Measurements from ENCODE around the gene WNK2.
A peak's percentile ranks its signal among the peaks of the same experiment; 100 is the strongest.

WNK2 gene

GRCh38 chr9:93296889-93297480, 113.0 kb downstream of the WNK2 start:
- DNase-seq = no peak

GRCh38 chr9:93297659-93298497, 113.9 kb downstream of the WNK2 start:
- no peak for DNase-seq

- no peak for DNase-seq
Measured at GRCh38 chr9:93298498-93299417, 114.8 kb downstream of the WNK2 start.

GRCh38 chr9:93299418-93300174, 115.7 kb downstream of the WNK2 start:
- DNase-seq = no peak

- no peak for DNase-seq
Measured at GRCh38 chr9:93300175-93300572, 116.2 kb downstream of the WNK2 start.

- DNase-seq = no peak
Measured at GRCh38 chr9:93300585-93301081, 116.7 kb downstream of the WNK2 start.

GRCh38 chr9:93301291-93301811, 117.4 kb downstream of the WNK2 start:
- DNase-seq = no peak

- no peak for DNase-seq
Measured at GRCh38 chr9:93301911-93302541, 118.1 kb downstream of the WNK2 start.

- peak; percentile 32 for DNase-seq
Measured at GRCh38 chr9:93302586-93303257, 118.8 kb downstream of the WNK2 start.

- no peak for DNase-seq
Measured at GRCh38 chr9:93303258-93303771, 119.4 kb downstream of the WNK2 start.

GRCh38 chr9:93303806-93304573, 120.1 kb downstream of the WNK2 start:
- DNase-seq = no peak

- DNase-seq = no peak
Measured at GRCh38 chr9:93304574-93305496, 120.9 kb downstream of the WNK2 start.

- DNase-seq = no peak
Measured at GRCh38 chr9:93305497-93306020, 121.6 kb downstream of the WNK2 start.

- no peak for DNase-seq
Measured at GRCh38 chr9:93306081-93306480, 122.1 kb downstream of the WNK2 start.

- DNase-seq = no peak
Measured at GRCh38 chr9:93306579-93307091, 122.7 kb downstream of the WNK2 start.

GRCh38 chr9:93307468-93308157, 123.7 kb downstream of the WNK2 start:
- no peak for DNase-seq

- no peak for DNase-seq
Measured at GRCh38 chr9:93308158-93308602, 124.2 kb downstream of the WNK2 start.

- no peak for DNase-seq
Measured at GRCh38 chr9:93308676-93309075, 124.7 kb downstream of the WNK2 start.
